H9 (cell line): ENCODE data around the gene NR5A1. TPM values are rescaled to one million over a fixed set of nuclear protein-coding genes. Genes with fewer than 3 reads are reported as not detected.

Source experiments
- DNase-seq: peaks from one replicate; pipeline ENCODE4 v3.0.0-alpha.2; 2017
- H2AFZ ChIP-seq: one replicate; pipeline ENCODE4 v1.6.1; 2013; ENCODE audit warnings: mild to moderate bottlenecking, low read length, control low read depth, moderate library complexity
- H2AK5ac ChIP-seq: 2 replicates; pipeline ENCODE4 v1.6.1; 2013; ENCODE audit warnings: low read length, control low read depth, mixed read lengths; ENCODE audit not compliant: insufficient read length
- H2BK120ac ChIP-seq: one replicate; pipeline ENCODE4 v1.6.1; 2013; ENCODE audit warnings: low read depth, mild to moderate bottlenecking, low read length, control low read depth, inconsistent platforms; ENCODE audit not compliant: poor library complexity, severe bottlenecking
- H2BK12ac ChIP-seq: 2 replicates; pipeline ENCODE4 v1.6.1; 2013; ENCODE audit warnings: low read length, control low read depth, mixed read lengths, low read depth; ENCODE audit not compliant: insufficient read length
- H2BK15ac ChIP-seq: 2 replicates; pipeline ENCODE4 v1.6.1; 2013; ENCODE audit warnings: low read depth, low read length, control low read depth
- H2BK20ac ChIP-seq: one replicate; pipeline ENCODE4 v1.6.1; 2013; ENCODE audit warnings: low read depth, mild to moderate bottlenecking, low read length, control low read depth, inconsistent platforms; ENCODE audit not compliant: poor library complexity, severe bottlenecking
- H2BK5ac ChIP-seq: 2 replicates; pipeline ENCODE4 v1.6.1; 2013; ENCODE audit warnings: low read length, control low read depth, mixed read lengths; ENCODE audit not compliant: insufficient read length
- H3K14ac ChIP-seq: 2 replicates; pipeline ENCODE4 v1.6.1; 2013; ENCODE audit warnings: low read length, control low read depth; ENCODE audit not compliant: insufficient read depth
- H3K18ac ChIP-seq: 2 replicates; pipeline ENCODE4 v1.6.1; 2013; ENCODE audit warnings: low read depth, mild to moderate bottlenecking, mixed read lengths, low read length, control low read depth; ENCODE audit not compliant: insufficient read length
- H3K23ac ChIP-seq: 2 replicates; pipeline ENCODE4 v1.6.1; 2013; ENCODE audit warnings: low read length, control low read depth, mixed read lengths, low read depth; ENCODE audit not compliant: insufficient read length
- H3K23me2 ChIP-seq: 2 replicates; pipeline ENCODE4 v1.6.1; 2013; ENCODE audit warnings: low read depth, mild to moderate bottlenecking, mixed read lengths, low read length, control low read depth; ENCODE audit not compliant: insufficient read length, poor library complexity, severe bottlenecking
- H3K27ac ChIP-seq: 2 replicates; pipeline ENCODE4 v1.5.1; 2013; ENCODE audit warnings: low read length, control low read depth, mixed read lengths, low read depth; ENCODE audit not compliant: insufficient read length
- H3K27me3 ChIP-seq: 2 replicates; pipeline ENCODE4 v1.6.1; 2013; ENCODE audit warnings: low read length, control low read depth, inconsistent platforms; ENCODE audit not compliant: insufficient read depth
- H3K4ac ChIP-seq: 2 replicates; pipeline ENCODE4 v1.6.1; 2013; ENCODE audit warnings: low read depth, mild to moderate bottlenecking, control low read depth, inconsistent platforms, low read length, moderate library complexity
- H3K4me1 ChIP-seq: 2 replicates; pipeline ENCODE4 v1.6.1; 2013; ENCODE audit warnings: low read length, control low read depth, inconsistent platforms; ENCODE audit not compliant: insufficient read depth
- H3K4me2 ChIP-seq: 2 replicates; pipeline ENCODE4 v1.6.1; 2013; ENCODE audit warnings: low read length, control low read depth, mixed read lengths; ENCODE audit not compliant: insufficient read length, insufficient read depth
- H3K56ac ChIP-seq: 2 replicates; pipeline ENCODE4 v1.6.1; 2013; ENCODE audit warnings: low read depth, mild to moderate bottlenecking, mixed read lengths, low read length, control low read depth; ENCODE audit not compliant: insufficient read length
- H3K79me1 ChIP-seq: 2 replicates; pipeline ENCODE4 v1.6.1; 2013; ENCODE audit warnings: low read depth, mild to moderate bottlenecking, moderate library complexity, low read length, control low read depth, inconsistent platforms; ENCODE audit not compliant: insufficient read depth, poor library complexity, severe bottlenecking
- H3K79me2 ChIP-seq: 2 replicates; pipeline ENCODE4 v1.6.1; 2013; ENCODE audit warnings: low read length, control low read depth, inconsistent platforms; ENCODE audit not compliant: insufficient read depth
- H3K9ac ChIP-seq: 2 replicates; pipeline ENCODE4 v1.6.1; 2013; ENCODE audit warnings: low read length, control low read depth, mixed read lengths; ENCODE audit not compliant: insufficient read length; ENCODE audit errors: extremely low read depth
- H3K9me3 ChIP-seq: one replicate; pipeline ENCODE4 v1.6.1; 2013; ENCODE audit warnings: low read depth, low read length, inconsistent platforms; ENCODE audit not compliant: control insufficient read depth
- H3T11ph ChIP-seq: one replicate; pipeline ENCODE4 v1.6.1; 2013; ENCODE audit warnings: mild to moderate bottlenecking, low read length, control low read depth, inconsistent platforms
- H4K20me1 ChIP-seq: one replicate; pipeline ENCODE4 v1.6.1; 2013; ENCODE audit not compliant: control insufficient read depth, insufficient read length, insufficient read depth
- H4K5ac ChIP-seq: 2 replicates; pipeline ENCODE4 v1.6.1; 2013; ENCODE audit warnings: low read depth, mild to moderate bottlenecking, mixed read lengths, low read length, control low read depth; ENCODE audit not compliant: insufficient read length
- H4K8ac ChIP-seq: replicated peaks from 2 replicates; pipeline ENCODE4 v1.6.1; 2013; ENCODE audit warnings: low read length, control low read depth, mixed read lengths, low read depth; ENCODE audit not compliant: insufficient read length
- H4K91ac ChIP-seq: 2 replicates; pipeline ENCODE4 v1.6.1; 2013; ENCODE audit warnings: low read depth, mild to moderate bottlenecking, moderate library complexity, mixed read lengths, low read length, control low read depth; ENCODE audit not compliant: insufficient read length
- H3K27ac Mint-ChIP-seq, 3 experiments: 2 replicates in 2 of 3; 3 replicates in 1 of 3; pipeline ENCODE4 v1.8.0; 2020 to 2021; ENCODE audit warnings: mixed read lengths in 3 of 3, mild to moderate bottlenecking in 1 of 3, moderate library complexity in 1 of 3
- H3K27me3 Mint-ChIP-seq: 2 replicates; pipeline ENCODE4 v1.8.0; 2021; ENCODE audit warnings: low read depth, mild to moderate bottlenecking, moderate library complexity, mixed read lengths
- H3K36me3 Mint-ChIP-seq, 3 experiments: 2 replicates in 2 of 3; 3 replicates in 1 of 3; pipeline ENCODE4 v1.8.0; 2020 to 2021; ENCODE audit warnings: low read depth in 3 of 3, mixed read lengths in 3 of 3; ENCODE audit not compliant: insufficient read depth in 1 of 3
- H3K4me1 Mint-ChIP-seq, 2 experiments: 2 replicates each; pipeline ENCODE4 v1.8.0; 2020; ENCODE audit warnings: mixed read lengths in 2 of 2
- H3K4me3 Mint-ChIP-seq, 2 experiments: 2 replicates in 1 of 2; 3 replicates in 1 of 2; pipeline ENCODE4 v1.8.0; 2020 to 2021; ENCODE audit warnings: mild to moderate bottlenecking in 2 of 2, mixed read lengths in 2 of 2, moderate library complexity in 1 of 2
- H3K9me3 Mint-ChIP-seq, 2 experiments: 2 replicates in 1 of 2; 3 replicates in 1 of 2; pipeline ENCODE4 v1.8.0; 2020; ENCODE audit warnings: mild to moderate bottlenecking in 2 of 2, mixed read lengths in 2 of 2, moderate library complexity in 1 of 2
- CTCF ChIP-seq: fragments of 200-600 bp; sonication (generic); conservative IDR thresholded peaks from 3 replicates; pipeline ENCODE4 v1.8.0; 2021; ENCODE audit warnings: antibody characterized with exemption, mild to moderate bottlenecking
- WGBS: extraction: QIAGEN DNeasy Blood & Tissue Kit; methylation state at CpG from one replicate; pipeline ENCODE4 v1.1.7; 2013; ENCODE audit warnings: missing lambda C conversion rate, low lambda C conversion rate, mixed read lengths; ENCODE audit not compliant: insufficient read length; ENCODE audit errors: extremely low coverage; 5-methylcytosine and 5-hydroxymethylcytosine counted together
- total RNA-seq: library from RNA; stranded (reverse); gene quantifications from 2 replicates; pipeline ENCODE4 v1.2.1, GENCODE V29; 2021

NR5A1 gene
- total RNA-seq, 1 experiment from 2014 or later: 0.37 TPM

GRCh38 chr9:124475158-124475867, 31.9 kb downstream of the NR5A1 start:
- Histone ChIP-seq H3K9me3 (no peaks in the 10 kb centered on the region), H2AK5ac (no peak overlapping the region), H2BK120ac (no peak overlapping the region), H2BK15ac (no peak overlapping the region), H3K23ac (no peak overlapping the region), H3K23me2 (no peaks in the 10 kb centered on the region), H3K14ac (no peak overlapping the region), H4K8ac (no peak overlapping the region), H2BK5ac (no peak overlapping the region), H4K5ac (no peak overlapping the region), H3K56ac (no peak overlapping the region), H4K91ac (no peak overlapping the region), H4K20me1 (no peaks in the 10 kb centered on the region), H3K18ac (no peak overlapping the region), H2AFZ (no peak overlapping the region), H3T11ph (no peak overlapping the region), H3K79me2 (no peaks in the 10 kb centered on the region), H2BK12ac (no peak overlapping the region), H3K9ac (no peak overlapping the region), H3K4me2 (no peak overlapping the region), H2BK20ac (no peak overlapping the region), H3K4ac (no peak overlapping the region), H3K27ac (no peak overlapping the region), H3K4me1 (no peaks in the 10 kb centered on the region), H3K79me1 (no peaks in the 10 kb centered on the region), H3K27me3 (peaks cover 3% of the 10 kb centered on the region; the same call in 1 of the 2 replicates)
- H3K27ac Mint-ChIP-seq: no peak overlapping the region
- H3K36me3 Mint-ChIP-seq: no peaks in the 10 kb centered on the region; a peak in 1 of 7 replicates
- peaks cover 46% of the 10 kb centered on the region for H3K27me3 Mint-ChIP-seq
- H3K4me1 Mint-ChIP-seq: peaks cover 8 to 31% of the 10 kb centered on the region in 2 experiments
- WGBS: no CpG with 5 or more reads among the region's 21 CpGs
- peak; percentile 69 for DNase-seq
- no peaks in the 10 kb centered on the region for H3K9me3 Mint-ChIP-seq
- no peak overlapping the region for H3K4me3 Mint-ChIP-seq
- peak; percentile 50; the same call in 2 of the 3 replicates for TF ChIP-seq CTCF
